HG03558 (cell line): ENCODE measurements around the gene CAPZA2.

ENCODE experiments used
- ATAC-seq: cut with Tn5 transposase; IDR thresholded peaks from one replicate; pipeline ENCODE4 v1.9.1; 2021; ENCODE audit warnings: moderate number of reproducible peaks; ENCODE audit not compliant: unreplicated experiment; ENCODE audit errors: extremely low read depth

The CAPZA2 gene

DNA sequence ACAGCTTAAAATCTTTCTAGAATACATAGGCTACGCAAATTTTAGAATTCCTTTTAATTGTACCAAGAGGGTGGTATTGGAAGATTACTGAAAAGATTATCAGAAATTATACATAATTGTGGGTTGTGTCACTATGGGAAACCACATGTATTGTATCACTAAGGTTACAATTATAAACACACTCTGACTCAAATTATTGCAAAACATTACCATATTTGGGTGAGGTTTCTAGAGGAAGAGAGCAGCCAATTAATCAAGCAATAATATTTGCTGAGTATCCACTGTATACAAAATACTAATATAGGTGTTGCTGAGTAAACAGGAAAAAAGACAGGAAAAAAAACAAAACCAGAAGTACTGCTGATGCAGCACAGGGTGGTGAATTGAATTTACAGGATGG is 3.1 kb upstream of the CAPZA2 start:
- no peak for ATAC-seq

DNA sequence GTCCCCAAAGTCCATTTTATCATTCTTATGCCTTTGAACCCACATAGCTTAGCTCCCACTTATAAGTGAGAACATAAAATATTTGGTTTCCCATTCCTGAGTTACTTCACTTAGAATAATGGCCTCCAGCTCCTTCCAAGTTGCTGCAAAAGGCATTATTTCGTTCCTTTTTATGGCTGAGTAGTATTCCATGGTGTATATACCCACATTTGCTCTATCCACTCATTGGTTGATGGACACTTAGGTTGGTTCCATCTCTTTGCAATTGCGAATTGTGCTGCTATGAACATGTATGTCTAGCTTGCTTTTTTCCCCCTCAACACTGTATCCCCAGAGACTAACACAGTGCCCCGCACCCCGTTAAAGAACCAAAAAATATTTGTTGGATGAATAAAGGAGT is 670 bp upstream of the CAPZA2 start:
- ATAC-seq = no peak

DNA sequence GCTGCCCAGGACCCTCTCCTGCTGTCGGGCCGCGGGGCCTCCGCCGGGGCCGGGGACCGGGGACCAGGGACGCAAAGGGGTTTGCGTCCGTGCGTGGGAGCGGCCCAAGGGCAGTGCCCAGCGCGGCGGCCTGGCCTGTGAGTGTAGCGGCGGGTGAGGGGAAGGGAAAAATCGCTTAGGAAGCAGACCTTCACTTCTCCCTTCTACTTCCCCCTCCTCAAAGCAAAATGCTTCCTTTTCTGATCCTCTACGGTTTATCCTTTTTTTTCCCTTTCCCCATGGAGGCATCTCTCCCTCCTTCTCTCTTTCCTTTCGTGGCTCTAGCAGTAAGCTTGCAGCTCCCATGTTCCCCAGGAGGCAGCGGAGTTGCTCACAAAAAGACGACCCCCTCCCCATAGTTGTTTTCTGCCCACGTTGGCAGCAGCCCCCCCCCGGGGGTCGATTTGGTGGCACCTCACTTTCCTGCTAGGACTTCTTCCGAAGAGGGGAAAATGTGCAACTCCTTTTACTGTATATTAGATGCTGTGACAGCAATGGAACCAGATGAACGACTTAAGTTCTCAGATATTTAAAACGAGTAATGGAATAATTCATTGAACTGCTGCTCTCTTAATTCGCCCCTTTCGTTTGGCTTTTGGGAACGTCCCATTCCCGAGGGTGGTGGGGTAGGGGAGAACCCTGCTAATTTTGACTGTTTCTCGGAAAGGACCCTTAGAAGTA is 724 bp downstream of the CAPZA2 start:
- ATAC-seq = peak; percentile 14

DNA sequence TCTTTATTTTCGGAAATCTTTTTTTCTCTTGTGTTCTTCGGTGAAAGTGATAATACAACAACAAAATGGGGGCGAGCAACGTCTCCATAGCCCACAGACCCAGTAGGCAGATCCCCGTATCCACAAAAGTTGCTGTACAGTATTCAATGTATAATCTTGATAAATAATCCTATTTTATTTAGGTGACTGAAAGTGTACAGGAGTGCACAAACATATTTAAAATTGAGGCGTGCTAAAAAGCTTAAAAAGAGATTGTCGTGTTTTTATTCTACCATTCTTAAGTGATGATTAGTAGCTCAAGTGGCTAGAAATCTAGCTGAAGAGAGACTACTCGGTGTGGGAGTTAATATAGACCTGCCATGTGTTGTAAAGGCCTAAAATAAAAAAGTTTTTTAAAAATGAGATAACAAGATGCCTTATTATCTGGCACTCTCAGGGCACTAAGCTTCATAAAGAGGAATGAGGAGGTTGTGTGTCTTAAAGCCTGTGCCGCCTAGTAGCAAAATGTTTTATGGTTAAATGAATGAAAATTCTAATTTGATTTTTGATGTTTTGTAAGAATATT is 1.6 kb downstream of the CAPZA2 start:
- ATAC-seq = no peak

DNA sequence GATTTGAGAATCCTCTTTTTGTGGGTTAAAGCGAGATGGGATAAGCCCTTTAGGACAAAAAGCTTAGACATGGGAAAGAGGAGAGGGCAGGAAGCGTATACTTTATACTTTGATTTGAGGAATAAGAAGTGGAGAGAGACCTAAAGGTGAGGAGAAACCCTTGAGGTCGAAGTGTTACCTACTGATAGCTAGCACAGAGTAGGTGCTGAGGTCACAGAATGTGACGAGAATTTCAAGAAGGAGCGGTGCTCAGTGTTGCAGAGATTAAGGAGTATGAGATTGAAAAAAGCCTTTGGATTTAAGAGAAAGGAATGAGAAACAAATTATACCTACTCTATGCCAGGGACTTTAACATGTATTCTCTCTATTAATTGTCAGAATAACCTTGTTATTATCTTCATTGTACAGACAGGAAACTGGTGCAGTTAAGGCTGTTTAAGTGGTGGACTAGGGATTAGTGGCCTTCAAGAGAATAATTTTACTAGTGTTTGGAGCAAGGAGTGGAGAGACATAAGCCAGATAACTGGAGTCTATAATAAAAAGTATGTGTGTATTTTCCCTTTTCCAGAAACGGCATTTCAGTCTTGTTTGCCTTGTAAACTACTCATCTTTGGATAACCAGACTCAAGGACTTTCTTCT is 8.8 kb downstream of the CAPZA2 start:
- no peak for ATAC-seq

DNA sequence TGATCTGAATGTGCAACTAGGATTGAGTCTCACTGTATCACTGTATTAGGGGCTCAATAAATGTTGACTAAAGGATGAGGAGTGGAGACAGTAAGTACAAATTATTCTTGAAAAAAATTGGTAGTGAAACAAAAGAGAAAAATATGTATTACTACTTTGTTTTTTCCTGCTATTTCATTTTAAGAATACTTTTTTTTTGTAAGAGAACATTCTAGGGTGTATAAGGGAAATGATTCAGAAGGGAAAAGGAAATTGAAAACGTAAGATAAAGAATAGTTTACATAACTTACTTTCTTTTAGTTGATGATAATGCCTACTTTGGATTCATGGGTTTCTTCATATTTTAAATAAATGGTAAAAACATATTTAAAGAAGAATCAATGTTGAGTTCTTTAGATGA is 9.6 kb downstream of the CAPZA2 start:
- no peak for ATAC-seq

DNA sequence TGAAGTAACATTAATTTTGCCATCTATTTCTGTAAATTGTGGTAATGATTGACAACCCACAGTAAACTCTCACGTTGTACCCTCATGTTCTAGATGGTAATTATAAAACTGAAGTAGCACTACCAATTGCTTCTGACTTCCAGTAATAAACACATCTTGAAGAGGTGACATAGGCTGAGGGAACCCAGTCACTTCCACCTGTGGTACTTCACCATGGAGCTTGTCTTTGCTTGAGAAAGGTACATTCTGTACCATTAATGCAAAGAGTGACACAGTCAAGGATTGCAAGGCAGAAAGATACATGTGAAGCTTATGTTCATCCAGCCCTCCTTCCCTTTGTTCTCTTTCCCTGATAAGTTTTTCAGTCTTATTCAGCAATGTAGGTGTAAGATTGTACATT is 11.2 kb downstream of the CAPZA2 start:
- no peak for ATAC-seq

DNA sequence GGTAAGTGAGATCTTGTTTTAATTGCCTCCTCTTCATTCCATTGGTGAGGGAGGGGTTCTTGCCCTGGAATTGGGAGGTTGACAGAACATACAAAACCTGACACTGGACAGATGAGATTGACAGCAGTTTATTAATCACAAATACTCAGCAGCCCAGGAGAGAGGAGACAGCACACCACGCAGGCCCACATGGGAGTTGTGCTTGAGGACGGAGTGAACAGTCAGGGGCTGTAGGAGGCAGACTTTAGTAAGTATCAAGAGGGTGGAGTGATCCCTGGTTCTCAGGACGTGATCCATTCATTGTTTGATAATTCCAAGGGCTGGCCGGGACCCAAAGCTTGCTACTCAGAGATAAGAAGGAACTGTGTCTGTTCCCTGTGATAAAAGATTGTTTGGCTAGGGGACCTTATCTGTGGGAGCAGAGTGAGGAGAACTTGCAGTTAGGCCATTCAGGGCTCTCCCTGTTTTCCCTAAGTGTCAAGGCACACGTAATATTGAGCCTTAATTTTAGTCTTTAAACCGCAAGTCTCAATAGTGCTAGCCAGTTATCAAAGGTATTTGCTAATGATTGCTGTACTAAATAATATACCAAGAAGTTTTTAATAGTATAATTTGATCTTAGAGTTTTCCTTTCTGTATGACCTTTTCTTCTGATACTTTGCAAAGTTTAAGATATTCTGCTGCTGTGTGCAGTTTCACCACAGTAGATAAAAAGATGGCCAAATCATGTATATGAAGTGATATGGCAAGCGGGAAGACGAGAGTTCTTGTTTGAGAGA is 14.5 kb downstream of the CAPZA2 start:
- no peak for ATAC-seq

DNA sequence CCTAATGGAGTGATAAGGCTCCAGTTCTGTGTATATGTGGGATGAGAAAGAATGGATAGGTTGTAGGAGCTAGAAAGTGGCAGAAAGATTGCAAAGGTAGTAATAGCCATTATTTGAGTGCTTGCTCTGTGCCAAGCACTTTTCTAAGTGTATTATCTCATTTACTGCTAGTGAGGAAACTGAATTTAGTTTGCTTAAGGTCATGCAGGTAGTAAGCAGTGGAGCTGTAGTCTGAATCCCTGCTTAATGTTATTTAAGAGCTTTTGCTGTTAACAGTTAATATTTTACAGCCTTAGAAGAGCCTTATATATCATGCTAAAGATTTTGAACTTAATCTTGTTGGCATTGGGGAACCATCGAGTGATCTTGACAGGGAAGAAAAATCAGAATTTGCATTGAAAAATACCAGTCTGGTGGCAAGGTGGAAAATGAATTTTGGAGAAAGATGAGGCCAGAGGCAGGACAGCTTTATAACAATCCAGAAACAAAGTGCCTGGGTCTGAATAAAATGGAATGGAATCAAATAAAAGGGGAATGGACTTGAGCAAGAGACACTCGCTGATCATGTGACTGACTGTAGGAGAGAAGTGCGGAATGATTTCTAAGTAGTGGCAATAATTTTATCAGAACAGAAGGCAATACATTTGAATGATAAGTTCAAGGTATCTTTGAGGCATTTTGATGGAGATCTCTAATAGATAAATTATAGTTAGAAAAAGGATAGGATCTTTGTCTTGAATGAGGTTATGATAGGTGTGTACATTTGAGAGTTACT is 15.2 kb downstream of the CAPZA2 start:
- ATAC-seq = no peak

DNA sequence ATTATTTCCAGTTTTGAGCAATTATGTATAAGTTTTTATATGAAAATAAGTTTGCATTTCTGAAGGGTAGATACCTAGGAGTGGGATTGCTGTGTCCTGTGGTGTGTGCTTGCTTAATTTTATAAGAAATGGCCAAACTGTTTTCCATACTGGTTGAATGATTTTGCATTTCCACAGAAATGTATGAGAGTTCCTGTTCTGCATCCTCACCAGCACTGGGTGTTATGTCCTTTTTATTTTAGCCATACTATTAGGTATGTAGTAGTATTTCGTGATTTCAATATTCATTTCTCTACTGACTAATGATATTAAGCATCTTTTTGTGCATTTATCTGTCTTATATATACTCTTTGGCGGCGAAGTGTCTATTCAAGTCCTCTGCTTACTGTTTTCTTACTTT is 22.3 kb downstream of the CAPZA2 start:
- no peak for ATAC-seq

DNA sequence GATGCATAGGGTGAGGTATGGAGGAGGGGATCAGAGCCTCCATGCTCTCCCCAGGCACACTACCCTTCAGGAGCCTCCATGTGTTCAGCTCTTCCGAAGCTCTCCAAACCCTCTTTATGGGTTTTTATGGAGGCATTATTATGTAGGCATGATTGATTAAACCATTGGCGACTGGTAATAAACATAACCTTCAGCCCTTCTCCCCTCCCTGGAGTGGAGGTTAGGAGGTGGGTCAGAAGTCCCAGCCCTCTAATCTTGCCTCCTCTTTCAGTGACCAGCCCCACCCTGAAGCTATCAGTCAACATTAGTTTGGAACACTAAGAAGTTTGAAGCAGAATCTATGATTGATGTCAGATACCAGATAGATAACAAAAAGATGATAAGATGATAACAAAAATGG is 23.3 kb downstream of the CAPZA2 start:
- no peak for ATAC-seq

DNA sequence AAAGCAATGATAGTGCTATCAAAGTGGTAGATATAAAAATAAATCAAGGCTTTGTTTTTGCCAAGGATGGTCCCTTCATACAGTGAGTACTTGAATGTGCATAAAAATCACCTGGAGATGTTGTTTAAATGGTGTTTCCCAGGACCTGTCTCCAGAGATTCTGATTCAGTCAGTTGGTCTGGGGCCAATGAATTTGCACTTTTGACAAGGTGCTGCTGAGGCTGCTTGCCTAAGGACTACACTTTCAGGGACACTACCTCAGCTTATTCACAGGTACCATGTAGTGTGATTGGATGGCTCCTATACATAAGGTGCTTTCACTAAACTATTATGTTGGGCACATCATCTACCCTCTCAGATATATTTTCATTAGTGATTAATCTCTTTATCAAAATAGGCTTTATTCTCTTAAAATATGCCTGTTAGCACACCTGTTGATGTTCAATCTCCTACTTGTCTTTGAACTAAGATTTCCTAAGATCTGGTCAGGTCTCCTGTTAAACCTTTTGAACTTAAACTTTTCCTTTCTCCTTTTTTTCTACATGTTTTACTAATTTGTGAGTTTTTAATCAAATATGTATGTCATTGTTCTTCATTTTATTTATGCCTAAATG is 24.3 kb downstream of the CAPZA2 start:
- ATAC-seq = no peak

DNA sequence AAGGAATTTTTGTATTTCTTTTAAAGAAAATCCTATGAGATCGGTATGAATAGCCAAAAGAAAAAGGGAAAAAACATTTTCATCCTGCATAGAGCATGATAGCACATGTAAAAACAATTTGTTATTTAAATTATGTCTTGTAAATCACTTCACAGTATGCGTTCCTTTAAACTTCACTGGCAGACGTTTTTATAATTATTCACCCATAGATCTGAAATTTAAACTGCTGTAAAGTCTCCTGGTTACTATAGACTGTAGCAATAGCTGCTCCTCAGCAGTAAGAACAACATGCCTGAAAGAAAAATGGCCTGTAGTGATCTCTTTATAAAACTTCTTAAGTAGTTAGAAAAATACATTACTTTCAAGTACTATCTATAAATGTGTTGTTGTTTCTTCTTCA is 26.5 kb downstream of the CAPZA2 start:
- ATAC-seq = no peak

DNA sequence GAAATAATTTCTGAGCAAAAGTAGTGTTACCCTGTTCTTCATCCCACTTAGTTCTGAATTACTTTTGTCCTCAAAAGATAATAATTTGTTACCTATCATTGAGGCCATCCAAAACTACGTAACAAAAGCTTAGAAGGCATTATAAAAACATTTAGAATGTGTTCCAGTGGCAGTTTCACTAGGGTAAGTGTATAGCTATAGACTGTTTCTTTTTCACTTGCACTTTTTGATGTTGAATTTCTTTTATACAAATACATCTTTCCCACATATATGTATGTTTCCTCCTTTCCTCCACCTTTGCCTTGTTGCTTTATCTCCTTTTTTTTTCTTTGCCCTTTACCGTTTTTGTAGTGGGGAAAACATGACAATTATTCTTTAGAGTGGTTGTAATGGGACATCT is 33.5 kb downstream of the CAPZA2 start:
- no peak for ATAC-seq

DNA sequence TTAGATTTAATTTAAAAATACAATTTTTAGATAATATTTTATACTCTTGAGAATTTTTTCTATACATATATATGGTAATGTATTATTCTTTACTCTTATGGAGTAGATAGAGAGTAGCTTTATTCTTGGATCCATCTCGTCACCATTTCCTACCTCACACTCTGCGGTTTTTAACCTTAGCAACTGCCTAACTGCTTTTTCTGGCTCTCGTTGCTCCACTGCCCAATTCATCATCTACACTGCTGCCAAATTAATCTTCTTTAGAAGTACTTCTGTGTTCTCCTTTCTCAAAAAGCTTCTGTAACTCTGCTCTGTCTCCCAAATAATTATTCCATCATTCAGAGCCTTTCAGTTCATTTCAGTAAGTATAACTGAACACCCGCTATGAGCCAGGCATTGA is 35.3 kb downstream of the CAPZA2 start:
- ATAC-seq = no peak

DNA sequence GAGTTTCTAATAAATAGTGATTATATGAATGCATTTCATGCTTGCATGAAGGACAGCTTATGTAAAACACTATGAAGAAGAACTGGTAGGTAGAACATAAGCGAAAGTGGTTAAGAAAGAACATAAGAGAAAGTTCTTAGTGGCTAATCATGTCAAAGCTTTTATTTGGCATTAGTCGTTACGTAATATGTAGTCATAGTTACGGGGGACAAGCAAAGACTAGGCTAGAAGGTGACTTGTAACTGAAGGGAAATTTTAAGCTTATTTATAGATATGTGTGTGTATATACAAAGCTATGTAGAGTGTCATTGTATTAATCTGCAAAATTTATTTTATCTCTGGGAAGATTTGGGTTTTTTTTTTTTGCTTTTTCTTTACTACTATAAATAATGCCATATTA is 36.9 kb downstream of the CAPZA2 start:
- ATAC-seq = no peak

DNA sequence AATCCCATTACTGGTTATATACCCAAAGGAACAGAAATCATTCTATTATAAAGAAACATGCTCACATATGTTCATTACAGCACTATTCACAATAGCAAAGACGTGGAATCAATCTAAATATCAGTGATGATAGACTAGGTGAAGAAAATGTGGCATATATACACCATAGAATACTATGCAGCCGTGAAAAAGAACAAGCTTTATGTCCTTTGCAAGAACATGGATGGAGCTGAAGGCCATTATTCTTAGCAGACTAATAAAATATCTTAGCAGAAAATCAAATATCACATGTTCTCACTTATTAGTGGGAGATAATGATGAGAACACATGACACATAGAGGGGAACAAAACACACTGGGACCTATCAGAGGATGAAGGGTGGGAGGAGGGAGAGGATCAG is 38.8 kb downstream of the CAPZA2 start:
- no peak for ATAC-seq

DNA sequence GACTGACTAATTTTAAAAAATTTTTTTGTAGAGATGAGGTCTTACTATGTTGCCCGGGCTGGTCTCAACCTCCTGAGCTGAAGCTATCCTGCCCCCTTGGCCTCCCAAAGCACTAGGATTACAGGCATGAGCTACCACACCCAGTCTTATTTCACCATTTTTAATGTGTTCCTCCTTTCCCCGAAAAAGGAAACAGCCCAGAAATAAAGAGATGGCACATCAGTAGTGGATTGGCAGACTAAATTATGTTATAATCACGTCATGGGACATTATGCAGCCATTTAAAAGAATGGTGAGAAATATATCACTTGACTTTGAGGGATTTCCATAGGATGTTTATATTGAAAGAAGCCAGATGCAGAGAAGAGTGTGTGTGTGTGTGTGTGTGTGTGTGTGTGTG is 40.5 kb downstream of the CAPZA2 start:
- ATAC-seq = no peak

DNA sequence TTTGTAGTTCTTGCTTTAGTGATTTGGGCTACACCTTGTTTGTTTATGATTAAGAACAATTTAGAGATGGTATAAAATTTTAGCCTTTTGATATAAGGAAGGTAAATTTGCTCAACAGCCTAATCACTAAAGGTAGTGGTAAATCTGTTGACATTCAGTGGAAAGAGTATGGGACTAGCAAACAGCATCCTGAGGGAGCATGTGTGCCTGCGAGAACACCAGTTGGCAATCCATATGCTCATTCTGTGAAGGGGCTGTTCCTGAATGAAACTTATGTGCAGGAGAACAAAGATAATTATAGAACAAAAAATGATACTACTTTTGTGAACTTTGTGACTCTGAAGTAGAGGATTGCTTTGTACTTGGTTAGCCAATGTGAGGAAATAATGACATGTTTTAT is 44.0 kb downstream of the CAPZA2 start:
- no peak for ATAC-seq

DNA sequence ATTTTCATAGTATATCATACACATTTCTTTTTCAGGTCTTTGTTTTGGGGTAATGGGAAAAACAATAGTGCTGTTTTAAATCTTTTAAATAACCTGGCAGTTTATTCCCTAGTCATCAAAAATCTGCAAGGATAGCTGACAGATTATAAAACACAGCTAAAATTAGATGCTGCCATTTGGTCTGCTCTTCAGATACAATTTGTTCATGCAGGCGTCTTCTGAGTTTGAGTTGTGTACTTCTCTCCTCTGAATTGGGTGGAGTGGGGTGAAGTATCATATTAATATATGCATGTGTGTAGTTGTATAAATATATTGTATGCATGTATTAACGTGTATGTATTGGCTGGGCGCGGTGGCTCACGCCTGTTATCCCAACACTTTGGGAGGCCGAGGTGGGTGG is 48.0 kb downstream of the CAPZA2 start:
- no peak for ATAC-seq
